Measurements from ENCODE around the gene ZNF253.
"Not testable (repeated sequence)": the region's sequence is repeated elsewhere in the genome, so short reads cannot be mapped to it uniquely, and the experiment has no call there.

ZNF253 gene

DNA sequence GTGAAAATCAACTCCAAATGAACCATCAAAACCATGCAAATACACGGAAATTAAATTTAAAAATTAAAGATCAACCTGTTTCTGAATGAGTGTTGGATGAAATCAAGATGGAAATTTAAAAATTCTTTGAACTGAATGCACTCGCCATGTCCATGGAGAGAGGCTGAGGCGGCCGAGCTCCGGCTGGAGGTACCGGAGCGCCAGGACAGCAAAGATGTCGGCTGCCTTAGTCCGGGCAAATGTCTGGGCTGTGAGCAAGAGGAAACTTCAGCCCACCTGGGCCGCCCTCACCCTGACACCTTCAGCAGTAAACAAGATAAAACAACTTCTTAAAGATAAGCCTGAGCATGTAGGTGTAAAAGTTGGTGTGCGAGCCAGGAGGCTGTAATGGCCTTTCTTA is 38.8 kb upstream of the ZNF253 start:
- no peak for TF ChIP-seq CTCF (IDR thresholded peaks at IDR 0.05; ENCODE audit: borderline replicate concordance, insufficient read depth, low read depth, low read length)
- H3K4me3 ChIP-seq (ENCODE audit: low read depth, low read length): no peak overlapping the region

GRCh38 chr19:19835560-19836038 is 30.1 kb upstream of the ZNF253 start:
- no peak for TF ChIP-seq CTCF (IDR thresholded peaks at IDR 0.05; ENCODE audit: borderline replicate concordance, insufficient read depth, low read depth, low read length)
- H3K4me3 ChIP-seq (ENCODE audit: low read depth, low read length): no peak overlapping the region

DNA sequence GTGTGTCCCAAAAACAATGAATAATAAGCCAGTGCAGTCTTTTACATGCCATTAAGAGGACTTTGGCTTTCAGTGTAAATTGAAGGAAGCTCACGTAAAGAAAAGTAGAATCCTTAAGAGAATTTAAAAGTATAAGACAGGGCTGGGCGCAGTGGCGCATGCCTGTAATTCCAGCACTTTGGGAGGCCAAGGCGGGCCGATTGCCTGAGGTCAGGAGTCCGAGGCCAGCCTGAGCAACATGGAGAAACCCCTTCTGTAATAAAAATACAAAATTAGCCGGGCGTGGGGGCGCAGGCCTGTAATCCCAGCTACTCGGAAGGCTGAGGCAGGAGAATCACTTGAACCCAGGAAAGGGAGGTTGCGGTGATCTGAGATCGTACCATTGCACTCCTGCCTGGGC is 17.9 kb upstream of the ZNF253 start:
- TF ChIP-seq CTCF (IDR thresholded peaks at IDR 0.05; ENCODE audit: borderline replicate concordance, insufficient read depth, low read depth, low read length): no peak
- no peak overlapping the region for H3K4me3 ChIP-seq (ENCODE audit: low read depth, low read length)

DNA sequence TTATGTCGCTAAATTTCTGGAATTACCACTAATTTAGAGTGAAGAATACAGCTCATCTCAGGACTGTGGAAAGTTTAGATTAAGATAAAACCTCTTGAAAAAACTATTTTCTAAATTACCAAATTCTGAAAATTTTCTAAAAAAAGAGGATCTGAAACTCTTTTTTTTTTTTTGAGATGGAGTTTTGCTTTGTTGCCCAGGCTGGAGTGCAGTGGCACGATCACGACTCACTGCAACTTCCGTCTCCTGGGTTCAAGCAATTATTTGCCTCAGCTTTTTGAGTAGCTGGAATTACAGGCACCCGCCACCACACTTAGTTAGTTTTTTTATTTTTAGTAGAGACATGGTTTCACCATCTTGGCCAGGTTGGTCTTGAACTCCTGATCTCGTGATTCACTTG is 16.6 kb upstream of the ZNF253 start:
- no peak for TF ChIP-seq CTCF (IDR thresholded peaks at IDR 0.05; ENCODE audit: borderline replicate concordance, insufficient read depth, low read depth, low read length)

GRCh38 chr19:19851740-19852139 is 13.9 kb upstream of the ZNF253 start:
- not testable (repeated sequence) for H3K4me3 ChIP-seq (ENCODE audit: low read depth, low read length)

More for the DNA sequence above, 16.6 kb upstream of the ZNF253 start:
- H3K4me3 ChIP-seq (ENCODE audit: low read depth, low read length): no peak overlapping the region

DNA sequence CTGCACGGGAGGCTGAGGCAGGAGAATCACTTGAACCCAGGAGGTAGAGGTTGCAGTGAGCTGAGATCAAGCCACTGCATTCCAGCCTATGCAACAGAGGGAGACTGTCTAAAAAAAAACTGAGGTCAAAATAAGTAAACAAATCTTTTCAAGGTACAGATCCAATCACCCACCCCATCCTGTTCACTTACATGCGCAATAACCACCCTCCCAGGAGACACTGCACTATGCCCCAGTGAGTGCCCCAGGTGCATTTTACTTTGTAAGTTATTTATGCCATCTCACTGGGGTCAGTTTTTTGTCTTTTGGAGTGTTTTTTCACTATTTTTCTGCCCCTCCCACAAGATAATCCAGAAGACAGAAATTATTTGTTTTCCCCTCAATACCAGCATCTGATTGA is 6.9 kb upstream of the ZNF253 start:
- no peak for TF ChIP-seq CTCF (IDR thresholded peaks at IDR 0.05; ENCODE audit: borderline replicate concordance, insufficient read depth, low read depth, low read length)

DNA sequence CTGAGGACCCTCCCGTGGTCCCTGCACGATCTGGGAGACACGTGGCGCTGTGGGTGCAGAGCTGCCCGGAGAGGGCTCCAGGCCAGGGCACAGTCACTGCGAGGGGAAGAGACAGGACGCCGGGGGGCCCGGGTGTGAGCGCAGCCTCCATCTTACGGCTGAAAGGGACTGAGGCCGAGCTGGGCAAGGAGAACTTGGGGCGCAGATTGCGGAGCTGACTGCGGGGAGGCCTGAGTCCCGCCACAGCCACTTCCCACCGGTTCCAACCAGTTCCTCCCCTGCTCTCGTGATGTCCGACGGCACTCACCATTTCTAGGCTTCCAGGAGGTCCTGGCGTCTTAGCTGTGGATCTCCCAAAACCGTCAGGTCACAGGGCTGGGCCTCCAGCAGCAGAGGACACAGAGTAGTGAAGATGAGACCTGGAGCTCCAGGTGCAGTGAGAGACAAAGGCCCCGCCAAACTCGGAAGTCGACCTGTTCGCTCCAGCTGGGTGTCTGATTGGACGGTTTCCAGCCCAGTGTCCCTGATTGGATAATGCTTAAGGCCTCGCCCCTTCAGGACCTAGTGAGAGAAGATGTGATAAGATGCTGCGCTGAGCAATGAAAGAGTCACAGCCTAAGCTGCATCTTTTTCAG is 4.8 kb upstream of the ZNF253 start:
- no peak overlapping the region for H3K4me3 ChIP-seq (ENCODE audit: low read depth, low read length)
- no peak for TF ChIP-seq CTCF (IDR thresholded peaks at IDR 0.05; ENCODE audit: borderline replicate concordance, insufficient read depth, low read depth, low read length)

More for the DNA sequence above, 6.9 kb upstream of the ZNF253 start:
- H3K4me3 ChIP-seq (ENCODE audit: low read depth, low read length): no peak overlapping the region

Data from GM12875 (cell line).